Panc1 (cell line): ENCODE measurements around the gene KRT33A. TPM values are rescaled to one million over a fixed set of nuclear protein-coding genes. Genes with fewer than 3 reads are reported as not detected.
A peak's percentile ranks its signal among the peaks of the same experiment; 100 is the strongest.

Experiments used
- ATAC-seq: fragments of 200-7000 bp; cut with Tn5 transposase; 2 replicates; pipeline ENCODE4 v1.9.1; 2020; ENCODE audit warnings: mild to moderate bottlenecking, moderate library complexity
- BruUV-seq: library from RNA; stranded (reverse); fragments of 400-500 nt; replicated peaks from 2 replicates; lab custom pipeline; 2021; lab: Mats Ljungman, UMichigan
- CTCF ChIA-PET: fragments of 300-600 bp; sonication (Branson Sonifier 250); formaldehyde crosslinking; loops from one replicate; lab custom pipeline; 2022; ENCODE audit warnings: antibody characterized with exemption; lab: Charles Lee
- POLR2A ChIA-PET: fragments of 300-600 bp; sonication (Branson Sonifier 250); formaldehyde crosslinking; loops from one replicate; lab custom pipeline; 2022; ENCODE audit warnings: antibody characterized with exemption; lab: Charles Lee
- DNase-seq: peaks from one replicate; pipeline ENCODE4 v3.0.0-alpha.2; 2010; ENCODE audit warnings: low read depth, low spot score
- H3K27ac ChIP-seq: 2 replicates; pipeline ENCODE4 v1.5.1; 2011; ENCODE audit warnings: mild to moderate bottlenecking, low read length, inconsistent platforms
- H3K27me3 ChIP-seq: fragments of 200-500 bp; sonication (Bioruptor generic); 2 replicates; pipeline ENCODE4 v1.6.0; 2014; ENCODE audit warnings: low read length, inconsistent platforms; ENCODE audit not compliant: control insufficient read depth, insufficient read depth
- H3K36me3 ChIP-seq: fragments of 200-500 bp; sonication (Bioruptor generic); 2 replicates; pipeline ENCODE4 v1.5.1; 2014; ENCODE audit warnings: inconsistent platforms, mild to moderate bottlenecking, low read length, moderate library complexity; ENCODE audit not compliant: control insufficient read depth, insufficient read depth
- H3K4me1 ChIP-seq: 2 replicates; pipeline ENCODE4 v1.5.1; 2011; ENCODE audit warnings: inconsistent platforms, mild to moderate bottlenecking, low read length, moderate library complexity; ENCODE audit not compliant: control insufficient read depth, insufficient read depth
- H3K4me3 ChIP-seq, 2 experiments: 2 replicates each; pipeline ENCODE4 v1.5.1; 2011 to 2012; ENCODE audit warnings: low read depth in 2 of 2, low read length in 2 of 2, mild to moderate bottlenecking in 2 of 2, inconsistent platforms in 1 of 2, moderate library complexity in 1 of 2
- H3K9me3 ChIP-seq: fragments of 200-500 bp; sonication (Bioruptor generic); 2 replicates; pipeline ENCODE4 v1.5.1; 2014; ENCODE audit warnings: low read depth, mild to moderate bottlenecking, inconsistent platforms, low read length, moderate library complexity; ENCODE audit not compliant: control insufficient read depth, insufficient read depth
- CTCF ChIP-seq: fragments of 450-650 bp; IDR thresholded peaks from 2 replicates; pipeline ENCODE4 v1.5.1; 2017; ENCODE audit warnings: mild to moderate bottlenecking
- POLR2AphosphoS5 ChIP-seq: IDR thresholded peaks from 2 replicates; pipeline ENCODE4 v1.6.1; 2012; ENCODE audit warnings: mild to moderate bottlenecking, low read depth, low read length, moderate library complexity
- REST ChIP-seq, 2 experiments: IDR thresholded peaks; 2 replicates each; pipeline ENCODE4 v1.6.1; 2011 to 2012; ENCODE audit warnings: low read depth in 2 of 2, control low read depth in 1 of 2, low read length in 1 of 2, mild to moderate bottlenecking in 1 of 2, moderate library complexity in 1 of 2; ENCODE audit not compliant: insufficient read depth in 1 of 2
- SIN3A ChIP-seq: IDR thresholded peaks from 2 replicates; pipeline ENCODE4 v1.6.1; 2012; ENCODE audit warnings: low read depth, mild to moderate bottlenecking, low read length, moderate library complexity, borderline replicate concordance; ENCODE audit not compliant: insufficient read depth
- TCF7L2 ChIP-seq: IDR thresholded peaks from 2 replicates; pipeline ENCODE4 v1.6.1; 2011; ENCODE audit warnings: mild to moderate bottlenecking, low read depth, low read length, inconsistent platforms
- in situ Hi-C: cut with HindIII; loops from 2 replicates; pipeline ENCODE4 v1.10.0; 2016; ENCODE audit warnings: low sequenced_read_pairs, low pct_unique_long_range_greater_than_20kb
- intact Hi-C: fragments of 100-400 bp; cut with micrococcal nuclease; formaldehyde crosslinking; loops from one replicate; pipeline ENCODE4 v1.10.0; 2022; ENCODE audit not compliant: unreplicated experiment
- total RNA-seq: library from RNA; stranded (reverse); gene quantifications from one replicate; pipeline ENCODE4 v1.2.1, GENCODE V29; 2021; ENCODE audit not compliant: unreplicated experiment

The KRT33A gene
- total RNA-seq, 1 experiment from 2014 or later: not detected

GRCh38 chr17:41352597-41353366 lies 2.2 kb upstream of the KRT33A start:
- Histone ChIP-seq H3K27me3 (no peaks in the 10 kb centered on the region; the same call in 1 of the 2 replicates), H3K27ac (no peak overlapping the region), H3K9me3 (no peaks in the 10 kb centered on the region), H3K4me1 (no peaks in the 10 kb centered on the region), H3K4me3 (no peak overlapping the region), H3K36me3 (no peaks in the 10 kb centered on the region)
- no peak for DNase-seq
- ChIA-PET POLR2A (no interaction called here), CTCF (no interaction called here)
- BruUV-seq: no TSS peak
- intact Hi-C loops (no loop called here), in situ Hi-C loops (no loop called here)
- no peak for ATAC-seq
- TF ChIP-seq REST (IDR thresholded peaks at IDR 0.05; ENCODE audit: insufficient read depth in 1 of 2, low read depth in 2 of 2, low read length in 1 of 2) (peak; percentile 82 to 85), SIN3A (no peak), POLR2AphosphoS5 (no peak)

- Histone ChIP-seq H3K27me3 (no peaks in the 10 kb centered on the region; the same call in 1 of the 2 replicates), H3K4me1 (no peaks in the 10 kb centered on the region), H3K36me3 (no peaks in the 10 kb centered on the region), H3K4me3 (no peak overlapping the region), H3K9me3 (no peaks in the 10 kb centered on the region), H3K27ac (no peak overlapping the region)
- BruUV-seq: no TSS peak
- in situ Hi-C loops: no loop called here
- POLR2A ChIA-PET: no interaction called here
- ATAC-seq: no peak
- CTCF ChIA-PET: no interaction called here
- no peak for TF ChIP-seq CTCF
- no peak for TF ChIP-seq POLR2AphosphoS5
- TF ChIP-seq REST (IDR thresholded peaks at IDR 0.05; ENCODE audit: insufficient read depth in 1 of 2, low read depth in 2 of 2, low read length in 1 of 2): no peak
- no peak for TF ChIP-seq SIN3A
- no peak for TF ChIP-seq TCF7L2
- no peak for DNase-seq
- intact Hi-C loops: no loop called here
These were observed 549 bp upstream of the KRT33A start for GRCh38 chr17:41351177-41351576.
